H1 (cell line): ENCODE data around the gene COL8A1. TPM values are rescaled to one million over a fixed set of nuclear protein-coding genes. Genes with fewer than 3 reads are reported as not detected.

ENCODE experiments used
- CTCF ChIA-PET: fragments of 300-600 bp; sonication (Branson Sonifier 250); formaldehyde crosslinking; loops from one replicate; lab custom pipeline; 2021; ENCODE audit not compliant: partially characterized antibody; lab: Charles Lee
- POLR2A ChIA-PET: fragments of 300-600 bp; sonication (Branson Sonifier 250); formaldehyde crosslinking; loops from one replicate; lab custom pipeline; 2021; ENCODE audit warnings: inconsistent platforms; ENCODE audit not compliant: partially characterized antibody; lab: Charles Lee
- DNase-seq, 2 experiments: peaks; one replicate each; pipeline versions ENCODE4 v3.0.0 to v3.0.0-alpha.2; 2010 to 2022; ENCODE audit warnings: low spot score in 2 of 2, low read depth in 1 of 2, mixed read lengths in 1 of 2
- FAIRE-seq: peaks from 2 replicates; lab custom pipeline; 2011; peaks lifted over from hg19 to GRCh38; lab: Jason Lieb, UNC
- H2AFZ ChIP-seq: 2 replicates; pipeline ENCODE4 v1.8.1; 2012; ENCODE audit warnings: low read length, inconsistent platforms
- H2AK5ac ChIP-seq: 2 replicates; pipeline ENCODE4 v1.6.1; 2013; ENCODE audit warnings: low read depth, low read length
- H2BK120ac ChIP-seq: replicated peaks from 2 replicates; pipeline ENCODE3; 2013; ENCODE audit warnings: low read depth, low read length, inconsistent platforms
- H2BK12ac ChIP-seq: 2 replicates; pipeline ENCODE4 v1.6.1; 2013; ENCODE audit warnings: low read depth, low read length
- H2BK15ac ChIP-seq: 2 replicates; pipeline ENCODE4 v1.6.1; 2013; ENCODE audit warnings: low read length
- H2BK20ac ChIP-seq: 2 replicates; pipeline ENCODE4 v1.6.1; 2013; ENCODE audit warnings: low read length
- H2BK5ac ChIP-seq: 2 replicates; pipeline ENCODE4 v1.6.1; 2013; ENCODE audit warnings: low read depth, low read length
- H3K14ac ChIP-seq: 2 replicates; pipeline ENCODE4 v1.6.1; 2013; ENCODE audit warnings: inconsistent platforms; ENCODE audit not compliant: insufficient read length
- H3K18ac ChIP-seq: 2 replicates; pipeline ENCODE4 v1.6.1; 2013; ENCODE audit warnings: low read length; ENCODE audit errors: extremely low read depth
- H3K23ac ChIP-seq: 2 replicates; pipeline ENCODE4 v1.6.1; 2013; ENCODE audit warnings: inconsistent platforms; ENCODE audit not compliant: insufficient read length
- H3K23me2 ChIP-seq: 2 replicates; pipeline ENCODE4 v1.6.1; 2013; ENCODE audit warnings: low read depth, low read length
- H3K27ac ChIP-seq: 2 replicates; pipeline ENCODE4 v1.6.1; 2011; ENCODE audit warnings: low read depth, low read length, inconsistent platforms
- H3K27me3 ChIP-seq, 4 experiments: replicated peaks in 1 of 4; 1 replicate in 1 of 4; 2 replicates in 3 of 4; pipeline versions ENCODE4 v1.6.1 to v1.8.1; 2011 to 2013; ENCODE audit warnings: low read length in 3 of 4, mild to moderate bottlenecking in 3 of 4, inconsistent platforms in 2 of 4, mixed read lengths in 2 of 4, moderate library complexity in 1 of 4; ENCODE audit not compliant: control insufficient read depth in 3 of 4, insufficient read depth in 3 of 4; ENCODE audit errors: extremely low read depth in 1 of 4
- H3K36me3 ChIP-seq, 4 experiments: 2 replicates each; pipeline versions ENCODE4 v1.6.1 to v1.8.1; 2011 to 2013; ENCODE audit warnings: mild to moderate bottlenecking in 4 of 4, low read length in 3 of 4, moderate library complexity in 2 of 4, control low read depth in 1 of 4, inconsistent platforms in 1 of 4; ENCODE audit not compliant: insufficient read depth in 4 of 4, control insufficient read depth in 2 of 4
- H3K4ac ChIP-seq: replicated peaks from 2 replicates; pipeline ENCODE3; 2013; ENCODE audit warnings: low read length, low read depth, mixed read lengths, inconsistent platforms; ENCODE audit not compliant: insufficient read length
- H3K4me1 ChIP-seq, 4 experiments: replicated peaks in 1 of 4; 1 replicate in 1 of 4; 2 replicates in 3 of 4; pipeline versions ENCODE4 v1.6.1 to v1.8.1; 2011 to 2013; ENCODE audit warnings: low read length in 3 of 4, inconsistent platforms in 2 of 4, mixed read lengths in 1 of 4; ENCODE audit not compliant: insufficient read depth in 4 of 4, control insufficient read depth in 3 of 4
- H3K4me2 ChIP-seq, 2 experiments: 2 replicates each; pipeline versions ENCODE4 v1.6.1 to v1.8.1; 2011 to 2013; ENCODE audit warnings: low read depth in 2 of 2, low read length in 2 of 2, control low read depth in 1 of 2, inconsistent platforms in 1 of 2, mild to moderate bottlenecking in 1 of 2; ENCODE audit not compliant: insufficient read depth in 1 of 2
- H3K4me3 ChIP-seq, 4 experiments: fragments of 200-600, 300-600 bp in 1 of 4; sonication (generic), shearing (Covaris generic), sonication (Bioruptor Twin) in 1 of 4; 2 replicates each; pipeline versions ENCODE4 v1.5.1 to v1.8.1; 2011 to 2016; ENCODE audit warnings: low read length in 4 of 4, low read depth in 3 of 4, control low read depth in 2 of 4, inconsistent platforms in 2 of 4, mild to moderate bottlenecking in 2 of 4, mixed read lengths in 1 of 4, moderate library complexity in 1 of 4; ENCODE audit not compliant: insufficient read depth in 2 of 4; ENCODE audit errors: extremely low read depth in 1 of 4
- H3K56ac ChIP-seq: replicated peaks from 2 replicates; pipeline ENCODE3; 2013; ENCODE audit warnings: low read depth, mild to moderate bottlenecking, mixed read lengths, low read length, inconsistent platforms; ENCODE audit not compliant: insufficient read length
- H3K79me1 ChIP-seq: 2 replicates; pipeline ENCODE4 v1.6.1; 2013; ENCODE audit warnings: low read depth, low read length, control low read depth
- H3K79me2 ChIP-seq, 2 experiments: 2 replicates each; pipeline versions ENCODE4 v1.6.1 to v1.8.1; 2012 to 2013; ENCODE audit warnings: low read length in 2 of 2, mild to moderate bottlenecking in 2 of 2, inconsistent platforms in 1 of 2; ENCODE audit not compliant: insufficient read depth in 2 of 2, control insufficient read depth in 1 of 2
- H3K9ac ChIP-seq, 4 experiments: replicated peaks in 1 of 4; 1 replicate in 1 of 4; 2 replicates in 3 of 4; pipeline versions ENCODE4 v1.6.1 to v1.8.1; 2011 to 2013; ENCODE audit warnings: low read depth in 3 of 4, low read length in 3 of 4, control low read depth in 2 of 4, mild to moderate bottlenecking in 2 of 4, moderate library complexity in 2 of 4, inconsistent platforms in 1 of 4; ENCODE audit errors: extremely low read depth in 1 of 4
- H3K9me3 ChIP-seq, 2 experiments: 2 replicates each; pipeline versions ENCODE4 v1.6.1 to v1.8.1; 2012 to 2013; ENCODE audit warnings: mild to moderate bottlenecking in 2 of 2, moderate library complexity in 2 of 2, control low read depth in 1 of 2, inconsistent platforms in 1 of 2, low read depth in 1 of 2, low read length in 1 of 2, mixed read lengths in 1 of 2; ENCODE audit not compliant: insufficient read depth in 2 of 2
- H4K20me1 ChIP-seq, 2 experiments: replicated peaks in 1 of 2; 2 replicates each; pipeline versions ENCODE3 to v1.8.1; 2011 to 2013; ENCODE audit warnings: inconsistent platforms in 2 of 2, low read length in 2 of 2, mild to moderate bottlenecking in 1 of 2; ENCODE audit not compliant: insufficient read depth in 2 of 2, control insufficient read depth in 1 of 2
- H4K5ac ChIP-seq: 2 replicates; pipeline ENCODE4 v1.6.1; 2013; ENCODE audit warnings: low read length, low read depth, mixed read lengths, inconsistent platforms; ENCODE audit not compliant: insufficient read length
- H4K8ac ChIP-seq: 2 replicates; pipeline ENCODE4 v1.8.0; 2013; ENCODE audit warnings: mild to moderate bottlenecking, moderate library complexity, low read length, inconsistent platforms; ENCODE audit not compliant: insufficient read depth; ENCODE audit errors: extremely low read depth
- H4K91ac ChIP-seq: replicated peaks from 2 replicates; pipeline ENCODE3; 2013; ENCODE audit warnings: low read length, mixed read lengths, inconsistent platforms; ENCODE audit not compliant: insufficient read length
- BACH1 ChIP-seq: IDR thresholded peaks from 2 replicates; pipeline ENCODE4 v1.6.1; 2012; ENCODE audit warnings: low read length, improper control_type of control experiment
- BRCA1 ChIP-seq: IDR thresholded peaks from 2 replicates; pipeline ENCODE4 v1.6.1; 2012; ENCODE audit warnings: low read depth, low read length, improper control_type of control experiment
- CEBPB ChIP-seq: IDR thresholded peaks from 2 replicates; pipeline ENCODE4 v1.6.1; 2012; ENCODE audit warnings: low read depth, low read length
- CHD1 ChIP-seq: IDR thresholded peaks from 2 replicates; pipeline ENCODE4 v1.6.1; 2012; ENCODE audit warnings: low read depth, low read length, improper control_type of control experiment
- EP300 ChIP-seq, 2 experiments: IDR thresholded peaks; 1 replicate in 1 of 2; 2 replicates in 1 of 2; pipeline ENCODE4 v1.6.1; 2011 to 2012; ENCODE audit warnings: low read depth in 2 of 2, low read length in 2 of 2, mild to moderate bottlenecking in 2 of 2, borderline replicate concordance in 1 of 2, inconsistent platforms in 1 of 2, moderate library complexity in 1 of 2
- RBBP5 ChIP-seq: IDR thresholded peaks from 2 replicates; pipeline ENCODE4 v1.7.1; 2012; ENCODE audit warnings: low read depth, mild to moderate bottlenecking, inconsistent platforms, low read length, moderate library complexity, borderline replicate concordance
- RNF2 ChIP-seq: fragments of 200-900, 300-1000 bp; sonication (generic); IDR thresholded peaks from 2 replicates; pipeline ENCODE4 v1.7.1; 2016; ENCODE audit warnings: borderline replicate concordance, low read depth, mild to moderate bottlenecking, antibody characterized with exemption, low read length; ENCODE audit not compliant: poor library complexity, severe bottlenecking; ENCODE audit errors: missing control alignments
- SIRT6 ChIP-seq: IDR thresholded peaks from one replicate; pipeline ENCODE4 v1.7.1; 2012; ENCODE audit warnings: low read length, inconsistent platforms
- SIX5 ChIP-seq: IDR thresholded peaks from 2 replicates; pipeline ENCODE4 v1.6.1; 2011; ENCODE audit warnings: mild to moderate bottlenecking, low read depth, low read length
- SP2 ChIP-seq: IDR thresholded peaks from 2 replicates; pipeline ENCODE4 v1.6.1; 2012; ENCODE audit warnings: mild to moderate bottlenecking, low read length, inconsistent platforms
- SRF ChIP-seq: IDR thresholded peaks from 2 replicates; pipeline ENCODE4 v1.6.1; 2011; ENCODE audit warnings: mild to moderate bottlenecking, low read depth, low read length, moderate library complexity
- SUZ12 ChIP-seq: fragments of 200-600 bp; sonication (generic); IDR thresholded peaks from 2 replicates; pipeline ENCODE4 v1.6.1; 2012; ENCODE audit warnings: mild to moderate bottlenecking, inconsistent platforms, low read length, moderate library complexity, mixed read lengths
- TAF7 ChIP-seq: optimal IDR thresholded peaks from 2 replicates; pipeline ENCODE3; 2011; ENCODE audit warnings: low read depth, mild to moderate bottlenecking, inconsistent platforms, low read length, moderate library complexity, borderline replicate concordance
- TBP ChIP-seq: IDR thresholded peaks from 2 replicates; pipeline ENCODE4 v1.6.1; 2011; ENCODE audit warnings: low read depth, low read length, improper control_type of control experiment
- YY1 ChIP-seq: IDR thresholded peaks from 2 replicates; pipeline ENCODE4 v1.6.1; 2011; ENCODE audit warnings: low read depth, mild to moderate bottlenecking, low read length
- WGBS, 2 experiments: shearing (Covaris generic) in 1 of 2; methylation state at CpG; one replicate each; pipeline versions ENCODE4 v1.1.6 to v1.1.7; 2013 to 2015; ENCODE audit warnings: low lambda C conversion rate in 2 of 2, mixed read lengths in 2 of 2, inconsistent platforms in 1 of 2, low coverage in 1 of 2, missing lambda C conversion rate in 1 of 2; ENCODE audit not compliant: insufficient replicate concordance in 2 of 2, insufficient coverage in 1 of 2, insufficient read length in 1 of 2; ENCODE audit errors: extremely low coverage in 1 of 2, missing lambda C conversion rate in 1 of 2; 5-methylcytosine and 5-hydroxymethylcytosine counted together
- polyA plus RNA-seq, 7 experiments: library from polyadenylated mRNA; depleted of rRNA in 3 of 7; stranded (reverse) in 5 of 7; unstranded in 2 of 7; fragments of >200 nt in 5 of 7; fragments of 200-250 nt in 2 of 7; gene quantifications; 1 replicate in 5 of 7; 2 replicates in 1 of 7; 4 replicates in 1 of 7; pipeline versions ENCODE4 v1.2.1 to v1.2.3, GENCODE V29; 2011 to 2013; ENCODE audit warnings: missing spikeins in 2 of 7, mixed read lengths in 2 of 7
- total RNA-seq: library from RNA; stranded (reverse); fragmentation: NEBNext Ultra II Directional; extraction: Animal tissue kit (Norgen Biotek cat#: 25700); gene quantifications from 2 replicates; pipeline ENCODE4 v1.2.1, GENCODE V29; 2021

Gene COL8A1
- total and polyA plus RNA-seq, 2 of the 8 experiments (the other 6 are each of a cell fraction or from before 2014, with no cell fraction given), result 0.21 to 1.2 TPM

DNA sequence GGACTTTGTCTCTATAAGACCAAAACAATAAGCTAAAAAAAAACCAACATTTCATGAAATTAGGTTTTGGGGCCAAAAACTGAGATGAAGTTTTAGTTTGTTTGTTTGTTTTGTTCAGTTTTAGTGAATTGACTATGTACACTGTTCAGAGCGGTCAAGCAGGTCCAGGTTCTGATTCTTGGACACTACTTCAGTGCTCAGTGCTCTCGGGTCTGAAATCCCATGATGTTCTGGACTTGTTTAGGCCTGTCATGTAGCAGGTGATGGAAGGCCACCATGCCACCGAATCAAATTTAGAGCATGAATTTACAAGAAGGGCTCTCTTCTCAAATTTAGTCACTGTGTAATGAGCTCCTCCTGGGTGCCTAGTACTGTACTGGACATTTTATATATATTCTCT is 45.5 kb downstream of the COL8A1 start:
- Histone ChIP-seq H2BK15ac (no peak overlapping the region), H2AK5ac (no peak overlapping the region), H2BK20ac (no peak overlapping the region), H3K4ac (no peak overlapping the region), H2BK120ac (no peak overlapping the region), H4K8ac (no peak overlapping the region), H3K23me2 (no peaks in the 10 kb centered on the region), H3K9ac (no peak overlapping the region; a peak in 1 of 7 replicates), H4K20me1 (no peaks in the 10 kb centered on the region), H4K5ac (no peak overlapping the region), H3K27ac (no peak overlapping the region), H3K4me2 (no peak overlapping the region), H3K79me2 (no peaks in the 10 kb centered on the region), H4K91ac (no peak overlapping the region), H2BK12ac (no peak overlapping the region), H3K27me3 (peaks cover 0 to 1% (median 0%) of the 10 kb centered on the region in 4 experiments; a peak in 1 of 7 replicates), H3K9me3 (no peaks in the 10 kb centered on the region), H3K4me1 (no peaks in the 10 kb centered on the region), H3K79me1 (no peaks in the 10 kb centered on the region), H3K14ac (no peak overlapping the region), H2BK5ac (no peak overlapping the region), H3K23ac (no peak overlapping the region), H3K4me3 (no peak overlapping the region), H3K56ac (no peak overlapping the region), H2AFZ (no peak overlapping the region), H3K18ac (no peak overlapping the region), H3K36me3 (no peaks in the 10 kb centered on the region)
- FAIRE-seq (no peak), DNase-seq (no peak)
- CTCF ChIA-PET, result interaction anchor here (0.6 to 4.5 kb wide), 5 partner anchors 20 to 569 kb away, joined by 3 to 38 read pairs (median 3); no protein-coding TSS in a partner anchor
- POLR2A ChIA-PET, result no interaction called here
- 92% methylated on average over 3 of the region's 3 CpGs; no CpG with 5 or more reads in 1 of the 2 experiments for WGBS, 2 experiments
- TF ChIP-seq BRCA1 (no peak), TBP (no peak), CHD1 (no peak), CEBPB (no peak), RBBP5 (no peak), BACH1 (no peak), TAF7 (no peak), SUZ12 (no peak), RNF2 (no peak), YY1 (no peak), EP300 (IDR thresholded peaks at IDR 0.05; ENCODE audit: borderline replicate concordance in 1 of 2, low read depth in 2 of 2, low read length in 2 of 2) (no peak), SP2 (no peak), SIRT6 (no peak), SIX5 (no peak), SRF (no peak)
